GM12878 (cell line): ENCODE data around the gene MYO1C. TPM values are rescaled to one million over a fixed set of nuclear protein-coding genes. Genes with fewer than 3 reads are reported as not detected.
"Not testable (repeated sequence)": the region's sequence is repeated elsewhere in the genome, so short reads cannot be mapped to it uniquely, and the experiment has no call there.

Experiments
- ATAC-seq: fragments of 200-7000 bp; cut with Tn5 transposase; 3 replicates; pipeline ENCODE4 v1.9.1; 2020; ENCODE audit warnings: mild to moderate bottlenecking, moderate library complexity
- BruUV-seq: library from RNA; stranded (reverse); fragments of 400-500 nt; replicated peaks from 2 replicates; lab custom pipeline; 2021; lab: Mats Ljungman, UMichigan
- CTCF ChIA-PET: fragments of 300-600 bp; sonication (Branson Sonifier 250); formaldehyde crosslinking; extraction: SDS; loops from one replicate; lab custom pipeline; 2021; ENCODE audit warnings: inconsistent platforms; lab: Yijun Ruan, JAX
- POLR2A ChIA-PET: fragments of 350-600 bp; formaldehyde crosslinking; extraction: SDS; loops from one replicate; lab custom pipeline; 2021; ENCODE audit warnings: inconsistent platforms; lab: Charles Lee
- RAD21 ChIA-PET: fragments of 300-600 bp; sonication (Branson Sonifier 250); formaldehyde crosslinking; loops from one replicate; lab custom pipeline; 2023; ENCODE audit warnings: antibody characterized with exemption; ENCODE audit not compliant: unreplicated experiment; lab: Charles Lee
- SMC1A ChIA-PET: fragments of 300-600 bp; sonication (Branson Sonifier 250); formaldehyde crosslinking; loops from one replicate; lab custom pipeline; 2023; ENCODE audit not compliant: unreplicated experiment, uncharacterized antibody; lab: Charles Lee
- DNase-seq: peaks from one replicate; pipeline ENCODE4 v3.0.0-alpha.2; 2011; ENCODE audit warnings: low read depth, low spot score
- FAIRE-seq: peaks from 3 replicates; lab custom pipeline; 2011; peaks lifted over from hg19 to GRCh38; lab: Jason Lieb, UNC
- H2AFZ ChIP-seq: 2 replicates; pipeline ENCODE4 v1.6.0; 2011; ENCODE audit warnings: low read depth, low read length, control low read depth; ENCODE audit not compliant: control insufficient read depth
- H3K27ac ChIP-seq: 2 replicates; pipeline ENCODE4 v1.5.1; 2011; ENCODE audit warnings: control low read depth; ENCODE audit not compliant: control insufficient read depth, insufficient read depth
- H3K27me3 ChIP-seq, 2 experiments: replicated peaks in 1 of 2; 2 replicates each; pipeline versions ENCODE4 v1.6.0 to v1.6.1; 2011; ENCODE audit warnings: low read length in 1 of 2; ENCODE audit not compliant: control insufficient read depth in 2 of 2, insufficient read depth in 2 of 2
- H3K36me3 ChIP-seq, 2 experiments: 2 replicates each; pipeline ENCODE4 v1.5.1; 2011; ENCODE audit warnings: low read length in 1 of 2; ENCODE audit not compliant: control insufficient read depth in 2 of 2, insufficient read depth in 2 of 2
- H3K4me1 ChIP-seq: 2 replicates; pipeline ENCODE4 v1.6.1; 2011; ENCODE audit warnings: mild to moderate bottlenecking, low read length, moderate library complexity, mixed read lengths; ENCODE audit not compliant: control insufficient read depth, insufficient read depth
- H3K4me2 ChIP-seq: 2 replicates; pipeline ENCODE4 v1.6.0; 2011; ENCODE audit warnings: control low read depth; ENCODE audit not compliant: control insufficient read depth, insufficient read depth
- H3K4me3 ChIP-seq: fragments of 200-600 bp; sonication (generic); 2 replicates; pipeline ENCODE4 v1.5.1; 2016
- H3K79me2 ChIP-seq: 2 replicates; pipeline ENCODE4 v1.6.0; 2011; ENCODE audit warnings: low read length; ENCODE audit not compliant: control insufficient read depth, insufficient read depth
- H3K9ac ChIP-seq: 2 replicates; pipeline ENCODE4 v1.8.0; 2011; ENCODE audit warnings: low read length, control low read depth, mixed read lengths; ENCODE audit not compliant: control insufficient read depth, insufficient read depth
- H3K9me3 ChIP-seq: replicated peaks from 3 replicates; pipeline ENCODE4 v1.5.1; 2011; ENCODE audit warnings: mild to moderate bottlenecking, low read length; ENCODE audit not compliant: control insufficient read depth, insufficient read depth
- H4K20me1 ChIP-seq: 2 replicates; pipeline ENCODE4 v1.6.0; 2011; ENCODE audit not compliant: control insufficient read depth, insufficient read depth
- WGBS: methylation state at CpG from one replicate; pipeline ENCODE4 v1.1.6; 2016; ENCODE audit warnings: low lambda C conversion rate; ENCODE audit not compliant: insufficient replicate concordance, insufficient coverage; ENCODE audit errors: missing lambda C conversion rate; 5-methylcytosine and 5-hydroxymethylcytosine counted together
- in situ Hi-C: fragments of 300-500 bp; cut with MboI; formaldehyde crosslinking; loops from 9 replicates; pipeline ENCODE4 v1.14.3; 2018; ENCODE audit warnings: mixed read lengths
- intact Hi-C: fragments of 100-400 bp; cut with micrococcal nuclease; formaldehyde crosslinking; loops from one replicate; pipeline ENCODE4 v1.14.2; 2022; ENCODE audit not compliant: unreplicated experiment
- polyA plus RNA-seq, 11 experiments: library from polyadenylated mRNA; depleted of rRNA in 4 of 11; unstranded in 6 of 11; stranded (reverse) in 5 of 11; fragments of >200 nt; fragmentation: Nextera tagmentation in 4 of 11; fragmentation: Illumina TruSeq in 1 of 11; extraction: Ambion mirVana in 4 of 11; extraction: Trizol in 1 of 11; gene quantifications; 1 replicate in 1 of 11; 2 replicates in 10 of 11; pipeline versions ENCODE4 v1.2.1 to v1.2.3, GENCODE V29; 2011 to 2016; ENCODE audit warnings: inconsistent platforms in 2 of 11, missing spikeins in 2 of 11, low read depth in 1 of 11
- total RNA-seq, 4 experiments: library from RNA; depleted of rRNA in 3 of 4; stranded (reverse); fragments of >200 nt in 3 of 4; fragmentation: Illumina TruSeq in 1 of 4; extraction: Trizol in 1 of 4; gene quantifications; 2 replicates each; pipeline versions ENCODE4 v1.2.1 to v1.2.3, GENCODE V29; 2013 to 2021

The MYO1C gene
- total and polyA plus RNA-seq, 10 of the 15 experiments (the other 5 are each of a cell fraction or from before 2014, with no cell fraction given): 1.2 to 92.0 (median 36.6) TPM

DNA sequence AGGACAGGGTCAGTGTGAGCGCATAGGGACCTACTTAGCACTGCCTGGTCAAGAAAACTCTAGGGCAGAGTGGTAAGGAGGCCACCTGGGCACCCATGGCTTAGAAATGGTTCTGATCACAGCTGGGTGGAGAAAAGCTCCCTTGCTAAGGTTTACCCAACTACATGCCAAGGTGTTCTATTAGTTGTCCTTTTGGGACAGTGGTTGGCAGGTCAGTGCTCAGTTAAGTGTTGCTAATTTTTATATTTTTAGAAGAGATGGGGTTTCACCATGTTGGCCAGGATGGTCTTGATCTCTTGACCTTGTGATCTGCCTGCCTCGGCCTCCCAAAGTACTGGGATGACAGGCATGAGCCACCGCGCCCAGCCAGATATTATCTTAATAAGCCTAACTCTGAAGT, 46.8 kb downstream of the MYO1C start:
- RAD21 ChIA-PET, SMC1A ChIA-PET, H3K4me3 ChIP-seq, DNase-seq, H3K27ac ChIP-seq, H3K4me1 ChIP-seq, H3K9ac ChIP-seq, BruUV-seq, intact Hi-C loops, H3K9me3 ChIP-seq, H3K36me3 ChIP-seq, H3K4me2 ChIP-seq, ATAC-seq, H4K20me1 ChIP-seq, H3K27me3 ChIP-seq, in situ Hi-C loops, FAIRE-seq, H2AFZ ChIP-seq: not testable (repeated sequence)
- H3K79me2 ChIP-seq: peaks cover 60% of the 10 kb centered on the region
- 88% methylated on average over 4 of the region's 4 CpGs for WGBS
- POLR2A ChIA-PET: interaction anchor here (0.6 kb wide), 1 partner anchor 267 kb away, joined by 3 read pairs; no protein-coding TSS in a partner anchor
- CTCF ChIA-PET: interaction anchor here (1.4 kb wide), 1 partner anchor 81 kb away, joined by 4 read pairs; no protein-coding TSS in a partner anchor

DNA sequence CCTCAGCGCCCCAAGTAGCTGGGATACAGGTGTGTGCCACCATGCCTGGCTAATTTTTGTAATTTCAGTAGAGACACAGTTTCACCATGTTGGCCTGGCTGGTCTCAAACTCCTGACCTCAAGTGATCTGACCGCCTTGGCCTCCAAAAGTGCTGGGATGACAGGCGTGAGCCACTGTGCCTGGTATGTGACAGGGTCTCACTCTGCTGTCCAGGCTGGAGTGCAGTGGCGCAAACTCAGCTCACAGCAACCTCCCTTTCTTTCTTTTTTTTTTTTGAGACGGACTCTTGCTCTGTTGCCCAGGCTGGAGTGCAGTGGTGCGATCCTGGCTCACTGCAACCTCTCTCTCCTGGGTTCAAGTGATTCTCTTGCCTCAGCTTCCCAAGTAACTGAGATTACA, 49.8 kb downstream of the MYO1C start:
- FAIRE-seq, H3K4me2 ChIP-seq, H3K4me1 ChIP-seq, POLR2A ChIA-PET, BruUV-seq, H4K20me1 ChIP-seq, H3K36me3 ChIP-seq, H3K9me3 ChIP-seq, DNase-seq, in situ Hi-C loops, H3K9ac ChIP-seq, ATAC-seq, H3K27me3 ChIP-seq, H2AFZ ChIP-seq, RAD21 ChIA-PET, intact Hi-C loops, CTCF ChIA-PET, H3K4me3 ChIP-seq, H3K27ac ChIP-seq: not testable (repeated sequence)
- 95% methylated on average over 4 of the region's 6 CpGs for WGBS
- peaks cover 48% of the 10 kb centered on the region for H3K79me2 ChIP-seq
- SMC1A ChIA-PET: interaction anchor here (1.8 kb wide), 1 partner anchor 46 kb away, joined by 3 read pairs; no protein-coding TSS in a partner anchor
